GM12872 (cell line): ENCODE data around the gene CARNS1.

Source experiments
- TF ChIP-seq, protein P1 (sequence below): IDR thresholded peaks from 3 replicates; pipeline ENCODE4 v1.5.1; 2011; ENCODE audit warnings: low read depth, mild to moderate bottlenecking, low read length, moderate library complexity; ENCODE audit not compliant: insufficient read depth

CARNS1 gene

DNA sequence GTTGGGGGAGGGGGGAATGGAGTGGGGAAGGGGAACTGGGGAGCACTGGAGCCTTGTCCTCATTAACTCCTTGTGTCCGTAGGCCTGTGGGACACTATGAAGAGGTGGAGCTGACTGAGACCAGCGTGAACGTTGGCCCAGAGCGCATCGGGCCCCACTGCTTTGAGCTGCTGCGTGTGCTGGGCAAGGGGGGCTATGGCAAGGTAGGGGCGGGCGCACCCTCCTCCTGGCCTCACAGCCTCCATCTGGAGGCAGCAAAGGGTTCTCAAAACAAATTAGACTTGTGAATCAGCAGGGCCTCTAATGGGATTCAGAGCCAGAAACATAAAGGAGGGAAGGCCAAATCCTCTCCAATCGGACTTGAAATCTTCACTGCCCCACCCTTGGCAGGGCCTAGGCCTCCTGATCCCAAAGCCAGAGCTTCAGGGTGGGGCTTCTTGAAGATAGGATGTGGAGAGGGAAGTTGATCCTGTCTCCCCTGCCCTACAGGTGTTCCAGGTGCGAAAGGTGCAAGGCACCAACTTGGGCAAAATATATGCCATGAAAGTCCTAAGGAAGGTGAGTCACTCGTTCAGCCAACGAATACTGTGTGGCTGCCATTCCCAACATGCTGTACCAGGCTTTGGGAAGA is 13.7 kb downstream of the CARNS1 start:
- TF ChIP-seq, protein P1, sequence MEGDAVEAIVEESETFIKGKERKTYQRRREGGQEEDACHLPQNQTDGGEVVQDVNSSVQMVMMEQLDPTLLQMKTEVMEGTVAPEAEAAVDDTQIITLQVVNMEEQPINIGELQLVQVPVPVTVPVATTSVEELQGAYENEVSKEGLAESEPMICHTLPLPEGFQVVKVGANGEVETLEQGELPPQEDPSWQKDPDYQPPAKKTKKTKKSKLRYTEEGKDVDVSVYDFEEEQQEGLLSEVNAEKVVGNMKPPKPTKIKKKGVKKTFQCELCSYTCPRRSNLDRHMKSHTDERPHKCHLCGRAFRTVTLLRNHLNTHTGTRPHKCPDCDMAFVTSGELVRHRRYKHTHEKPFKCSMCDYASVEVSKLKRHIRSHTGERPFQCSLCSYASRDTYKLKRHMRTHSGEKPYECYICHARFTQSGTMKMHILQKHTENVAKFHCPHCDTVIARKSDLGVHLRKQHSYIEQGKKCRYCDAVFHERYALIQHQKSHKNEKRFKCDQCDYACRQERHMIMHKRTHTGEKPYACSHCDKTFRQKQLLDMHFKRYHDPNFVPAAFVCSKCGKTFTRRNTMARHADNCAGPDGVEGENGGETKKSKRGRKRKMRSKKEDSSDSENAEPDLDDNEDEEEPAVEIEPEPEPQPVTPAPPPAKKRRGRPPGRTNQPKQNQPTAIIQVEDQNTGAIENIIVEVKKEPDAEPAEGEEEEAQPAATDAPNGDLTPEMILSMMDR = no peak

GRCh38 chr11:67429722-67430121 is 14.2 kb downstream of the CARNS1 start:
- TF ChIP-seq, protein P1 = no peak

DNA sequence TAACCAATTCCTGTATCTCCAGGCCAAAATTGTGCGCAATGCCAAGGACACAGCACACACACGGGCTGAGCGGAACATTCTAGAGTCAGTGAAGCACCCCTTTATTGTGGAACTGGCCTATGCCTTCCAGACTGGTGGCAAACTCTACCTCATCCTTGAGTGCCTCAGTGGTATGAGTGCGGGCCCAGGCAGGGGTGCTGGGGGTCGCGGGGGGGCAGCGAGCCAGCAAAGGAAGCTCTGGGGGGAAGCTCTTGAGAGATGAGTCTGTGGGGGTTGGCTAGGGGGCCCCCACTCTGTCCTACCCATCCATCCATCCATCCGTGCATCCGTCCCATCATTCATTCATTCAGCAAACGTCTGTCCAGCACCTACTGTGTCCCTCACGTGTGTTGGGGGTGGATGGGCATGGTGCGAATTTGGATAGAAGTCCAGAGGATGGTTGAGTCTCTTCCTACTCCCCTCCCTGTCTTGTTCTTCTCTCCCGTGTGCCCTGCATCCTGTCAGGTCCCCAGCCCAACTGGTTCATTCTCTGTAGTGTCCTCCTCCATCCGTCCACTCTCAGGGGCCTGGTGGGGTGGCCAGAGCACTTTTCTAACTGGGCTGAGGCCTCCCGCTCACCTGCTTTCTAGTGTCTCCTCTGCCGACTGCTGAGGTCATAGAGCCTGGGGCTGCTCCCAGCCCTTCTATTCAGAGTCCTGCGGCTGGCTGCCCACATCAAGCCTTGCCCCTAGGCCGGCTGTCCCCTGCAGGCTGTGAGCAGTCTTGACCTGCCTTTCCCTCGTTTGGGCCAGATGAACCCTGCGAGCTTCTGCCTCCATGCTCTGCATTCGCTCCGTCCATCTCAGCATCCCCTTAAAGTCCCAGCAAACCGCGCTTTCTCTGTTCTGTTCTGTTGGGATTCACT is 16.1 kb downstream of the CARNS1 start:
- TF ChIP-seq, protein P1 = no peak

GRCh38 chr11:67432655-67433349 is 17.3 kb downstream of the CARNS1 start:
- TF ChIP-seq, protein P1 = no peak

DNA sequence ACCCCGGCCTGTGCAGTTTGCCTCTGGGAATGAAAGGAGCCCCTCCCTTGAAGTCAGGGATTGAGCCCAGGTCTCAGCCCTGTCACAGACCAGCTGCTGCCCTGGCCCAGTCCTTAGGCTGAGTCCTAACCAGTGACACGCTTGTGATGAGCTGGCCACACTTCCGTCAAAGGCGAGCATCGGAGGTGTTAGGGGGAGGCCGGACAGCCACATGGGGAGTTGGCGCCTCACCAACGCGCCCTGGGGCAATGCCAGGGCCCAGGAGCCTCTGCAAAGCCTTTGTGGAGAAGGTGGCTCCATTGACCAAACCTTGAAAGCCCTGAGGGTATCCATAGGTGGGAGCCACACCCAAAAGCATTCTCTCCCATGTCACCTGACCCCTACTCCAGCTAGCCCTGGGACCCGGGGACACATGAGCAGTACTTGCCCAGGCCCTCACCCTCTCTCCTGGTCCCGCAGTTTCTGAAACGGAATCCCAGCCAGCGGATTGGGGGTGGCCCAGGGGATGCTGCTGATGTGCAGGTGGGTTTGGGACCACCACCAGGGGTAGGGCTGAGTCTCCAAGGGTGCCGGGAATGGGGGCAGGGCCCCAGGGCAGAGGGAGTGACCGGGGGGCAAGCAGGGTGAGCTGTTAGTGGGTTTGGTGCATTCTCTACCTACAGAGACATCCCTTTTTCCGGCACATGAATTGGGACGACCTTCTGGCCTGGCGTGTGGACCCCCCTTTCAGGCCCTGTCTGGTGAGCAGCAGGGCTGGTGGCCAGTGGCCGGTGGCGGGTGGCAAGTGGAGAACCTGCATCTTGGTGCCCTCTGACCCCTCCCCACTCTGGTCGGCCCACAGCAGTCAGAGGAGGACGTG is 18.3 kb downstream of the CARNS1 start:
- TF ChIP-seq, protein P1 = no peak

DNA sequence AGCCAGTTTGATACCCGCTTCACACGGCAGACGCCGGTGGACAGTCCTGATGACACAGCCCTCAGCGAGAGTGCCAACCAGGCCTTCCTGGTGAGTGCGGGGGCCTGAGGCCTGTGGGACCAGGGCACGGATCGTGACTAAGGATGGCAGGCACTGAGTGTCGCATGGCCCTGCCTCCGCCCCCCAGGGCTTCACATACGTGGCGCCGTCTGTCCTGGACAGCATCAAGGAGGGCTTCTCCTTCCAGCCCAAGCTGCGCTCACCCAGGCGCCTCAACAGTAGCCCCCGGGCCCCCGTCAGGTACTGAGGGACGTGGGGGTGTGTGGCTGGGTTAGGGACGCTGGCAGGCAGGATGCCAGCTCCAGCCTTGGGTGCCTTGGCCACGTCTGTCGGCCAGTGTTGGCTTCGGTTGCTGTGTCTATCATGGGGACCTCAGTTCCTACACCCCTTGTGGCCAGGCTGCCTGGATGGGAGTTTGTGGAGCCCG is 19.0 kb downstream of the CARNS1 start:
- TF ChIP-seq, protein P1 = no peak
